Erythroblast (primary cell): ENCODE measurements around the gene PPCS.
A peak's percentile ranks its signal among the peaks of the same experiment; 100 is the strongest.

ENCODE experiments used
- DNase-seq, 2 experiments: peaks; one replicate each; lab custom pipeline; 2025; lab: John Stamatoyannopoulos, UW
- GATA1 ChIP-seq: IDR thresholded peaks from 2 replicates; pipeline ENCODE4 v1.6.1; 2011; ENCODE audit warnings: low read depth, mild to moderate bottlenecking, control low read depth, low read length, moderate library complexity
- POLR2A ChIP-seq: IDR thresholded peaks from 2 replicates; pipeline ENCODE4 v1.6.1; 2011; ENCODE audit warnings: mild to moderate bottlenecking, low read length

PPCS gene

GRCh38 chr1:42431514-42431913, 24.8 kb upstream of the PPCS start:
- TF ChIP-seq POLR2A (no peak), GATA1 (no peak)
- DNase-seq = no peak

DNA sequence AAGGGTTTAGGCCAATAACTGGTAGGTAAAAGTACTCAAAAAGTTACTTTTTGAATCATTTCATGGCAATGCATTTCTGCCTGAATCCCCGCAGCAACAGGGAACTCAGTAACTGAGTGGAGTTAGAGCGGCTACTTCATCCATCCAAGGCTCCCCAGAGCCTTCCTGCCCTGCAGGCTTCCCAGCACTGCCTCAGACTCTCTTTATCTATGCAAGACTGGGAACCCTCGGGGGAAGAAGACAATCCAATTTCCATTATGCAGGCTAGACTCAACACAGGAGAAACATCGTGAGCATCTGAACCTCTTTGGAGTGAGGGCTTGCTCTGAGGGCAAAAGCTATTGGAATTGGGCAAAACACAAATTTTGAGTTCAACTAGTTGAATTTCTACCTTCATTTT, 23.6 kb upstream of the PPCS start:
- TF ChIP-seq GATA1 (no peak), POLR2A (no peak)
- no peak for DNase-seq

DNA sequence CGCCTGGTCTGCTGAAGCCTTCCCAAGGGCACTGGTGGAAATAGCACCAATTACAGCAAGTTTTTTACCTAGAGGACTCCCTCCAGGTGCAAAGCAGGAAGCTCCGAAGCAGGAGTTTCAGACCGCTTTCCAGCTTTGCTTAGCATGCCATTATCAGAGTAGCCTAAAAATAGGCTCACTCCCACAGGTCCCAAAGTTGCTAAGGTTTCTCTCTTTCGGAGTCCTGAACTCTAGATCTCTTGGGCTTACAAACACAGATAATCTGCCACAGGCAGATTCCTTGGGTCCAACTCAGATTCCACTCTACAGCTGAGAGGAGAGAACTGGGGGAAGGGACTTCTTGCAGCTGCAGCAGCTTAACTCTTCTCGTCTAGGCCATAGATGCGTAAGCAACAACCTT, 23.0 kb upstream of the PPCS start:
- no peak for DNase-seq
- TF ChIP-seq GATA1 = no peak
- no peak for TF ChIP-seq POLR2A

DNA sequence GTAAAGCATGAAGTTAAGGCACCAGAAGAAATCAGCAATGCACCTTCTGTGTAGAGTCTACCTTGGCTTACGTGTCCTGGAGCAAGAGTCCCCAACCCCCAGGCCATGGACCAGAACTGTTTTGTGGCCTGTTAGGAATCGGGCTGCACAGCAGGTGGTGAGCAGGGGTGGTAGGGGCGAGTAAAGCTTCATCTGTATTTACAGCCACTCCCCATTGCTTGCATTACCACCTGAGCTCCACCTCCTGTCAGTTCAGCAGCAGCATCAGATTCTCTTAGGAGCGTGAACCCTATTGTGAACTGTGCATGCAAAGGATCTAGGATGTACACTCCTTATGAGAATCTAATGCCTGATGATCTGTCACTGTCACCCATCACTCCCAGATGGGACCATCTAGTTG, 22.0 kb upstream of the PPCS start:
- no peak for TF ChIP-seq GATA1
- TF ChIP-seq POLR2A = no peak
- DNase-seq = no peak

DNA sequence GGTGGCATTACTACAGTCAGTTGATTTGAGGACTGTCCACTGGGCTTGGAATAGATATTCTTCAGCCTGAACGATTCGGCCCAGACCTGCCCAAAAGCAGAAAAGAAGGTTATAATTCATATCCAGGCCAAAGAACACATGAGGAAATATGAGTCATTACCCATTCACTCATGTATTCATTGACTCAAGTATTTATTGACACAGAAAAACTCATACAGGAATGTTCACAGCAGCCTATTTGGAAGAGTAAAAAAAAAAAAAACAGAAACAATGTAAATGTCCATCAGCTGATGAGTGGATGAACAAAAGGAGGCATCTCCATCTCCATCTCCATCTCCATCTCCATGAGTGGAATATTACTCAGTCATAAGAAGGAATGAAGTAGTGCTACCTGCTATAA, 16.4 kb upstream of the PPCS start:
- TF ChIP-seq GATA1 = no peak
- TF ChIP-seq POLR2A = no peak
- DNase-seq = no peak

DNA sequence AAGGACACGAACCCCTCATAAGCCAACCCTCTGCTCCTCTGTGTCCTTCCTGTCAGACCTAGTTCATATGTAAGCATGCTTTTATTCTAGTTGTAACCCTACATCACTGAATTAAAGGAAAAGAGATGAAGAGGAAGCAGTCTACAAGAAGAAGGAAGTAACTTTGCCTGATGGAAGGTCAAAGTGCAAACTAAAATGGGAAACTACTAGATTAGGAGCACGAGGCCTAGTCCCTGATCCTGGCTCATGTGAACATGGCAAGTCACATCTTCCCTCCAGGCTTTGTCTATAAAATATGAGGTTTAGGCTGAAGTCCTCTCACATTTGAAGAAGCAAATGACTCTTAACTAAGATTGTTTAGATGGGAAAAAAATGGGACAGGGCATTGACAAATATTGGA, 13.7 kb upstream of the PPCS start:
- TF ChIP-seq POLR2A (no peak), GATA1 (no peak)
- DNase-seq = no peak

- TF ChIP-seq POLR2A (no peak), GATA1 (no peak)
- DNase-seq = peak in 1 of 2 experiments; percentile 43
These were observed 7.1 kb upstream of the PPCS start for GRCh38 chr1:42449256-42449655.

DNA sequence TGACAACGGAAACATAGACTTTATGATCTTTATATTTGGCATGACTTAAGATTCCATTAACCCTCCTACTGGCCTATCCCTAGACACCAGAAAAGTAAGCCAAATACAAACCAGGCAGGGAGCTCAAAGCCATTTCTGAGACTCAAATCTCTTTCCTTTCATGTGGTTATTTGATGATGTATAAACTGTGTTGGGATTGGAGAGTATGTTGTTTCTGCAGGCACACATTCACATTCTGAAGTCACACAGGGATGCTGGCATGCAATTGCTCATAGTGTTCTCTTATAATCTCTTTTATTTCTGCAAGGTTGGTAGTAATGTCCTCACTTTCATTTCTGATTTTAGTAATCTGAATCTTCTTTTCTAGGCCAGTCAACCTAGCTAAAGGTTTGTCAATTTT, 6.3 kb upstream of the PPCS start:
- DNase-seq = no peak
- no peak for TF ChIP-seq GATA1
- TF ChIP-seq POLR2A = no peak

DNA sequence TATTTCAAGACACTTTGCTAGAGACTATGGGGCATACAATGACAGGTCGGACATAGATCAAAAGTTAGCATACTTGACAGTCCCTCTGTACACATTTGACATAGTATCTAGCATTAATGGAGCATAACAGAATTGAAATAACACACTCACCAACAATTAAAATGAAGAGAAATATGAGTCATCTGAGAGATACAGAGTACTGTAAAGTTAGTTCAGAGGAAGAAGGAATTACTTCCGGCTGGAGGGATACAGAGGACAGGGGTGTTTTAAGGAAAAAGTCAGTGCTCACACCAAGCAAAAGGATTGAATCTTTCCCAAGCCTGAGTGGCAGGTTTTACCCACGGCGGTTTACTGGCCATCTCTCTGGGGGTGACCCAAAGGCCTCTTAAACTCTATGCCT, 3.0 kb upstream of the PPCS start:
- no peak for DNase-seq
- TF ChIP-seq POLR2A (no peak), GATA1 (no peak)

DNA sequence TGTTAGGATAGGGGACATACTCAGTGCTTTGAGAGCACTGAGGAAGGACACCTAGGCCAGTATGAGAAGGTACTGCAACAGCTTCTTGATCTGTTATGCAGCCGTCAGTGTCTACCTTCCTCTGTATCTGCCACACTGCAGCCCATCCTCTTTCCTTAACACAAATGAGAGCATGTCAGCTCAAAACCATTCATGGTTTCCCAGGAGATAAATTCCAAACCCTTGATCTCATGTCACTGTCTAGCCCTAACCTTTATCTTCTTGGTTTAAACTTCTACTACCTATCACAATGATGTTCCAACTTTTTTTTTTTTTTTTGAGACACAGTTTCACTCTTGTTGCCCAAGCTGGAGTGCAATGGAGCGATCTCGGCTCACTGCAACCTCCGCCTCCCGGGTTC, 1.9 kb upstream of the PPCS start:
- DNase-seq = no peak
- TF ChIP-seq POLR2A (no peak), GATA1 (no peak)

DNA sequence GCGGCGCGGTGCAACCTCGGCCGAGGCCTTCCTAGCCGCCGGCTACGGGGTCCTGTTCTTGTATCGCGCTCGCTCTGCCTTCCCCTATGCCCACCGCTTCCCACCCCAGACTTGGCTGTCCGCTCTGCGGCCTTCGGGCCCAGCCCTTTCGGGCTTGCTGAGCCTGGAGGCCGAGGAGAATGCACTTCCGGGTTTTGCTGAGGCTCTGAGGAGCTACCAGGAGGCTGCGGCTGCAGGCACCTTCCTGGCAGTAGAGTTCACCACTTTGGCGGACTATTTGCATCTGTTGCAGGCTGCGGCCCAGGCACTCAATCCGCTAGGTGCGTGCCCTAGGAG, 379 bp downstream of the PPCS start:
- DNase-seq = peak; percentile 82 to 85
- TF ChIP-seq POLR2A (peak; percentile 61), GATA1 (no peak)

DNA sequence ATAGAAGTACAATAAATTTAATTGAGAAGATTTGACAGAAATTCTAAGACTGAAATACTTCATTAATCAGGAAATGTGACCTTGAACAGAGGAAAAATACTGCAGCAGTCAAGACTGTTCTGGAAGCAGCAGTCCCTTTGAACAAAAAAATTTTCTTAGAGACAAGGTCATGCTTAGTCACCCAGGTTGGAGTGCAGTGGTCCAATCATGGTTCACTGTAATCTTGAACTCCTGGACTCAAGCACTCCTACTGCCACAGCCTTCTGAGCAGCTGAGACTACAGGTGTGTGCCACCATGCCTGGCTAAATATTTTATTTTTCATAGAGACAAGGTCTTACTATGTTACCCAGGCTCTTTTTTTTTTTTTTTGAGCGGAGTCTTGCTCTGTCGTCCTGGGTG, 4.9 kb downstream of the PPCS start:
- TF ChIP-seq POLR2A (no peak), GATA1 (no peak)
- peak in 1 of 2 experiments; percentile 20 for DNase-seq

DNA sequence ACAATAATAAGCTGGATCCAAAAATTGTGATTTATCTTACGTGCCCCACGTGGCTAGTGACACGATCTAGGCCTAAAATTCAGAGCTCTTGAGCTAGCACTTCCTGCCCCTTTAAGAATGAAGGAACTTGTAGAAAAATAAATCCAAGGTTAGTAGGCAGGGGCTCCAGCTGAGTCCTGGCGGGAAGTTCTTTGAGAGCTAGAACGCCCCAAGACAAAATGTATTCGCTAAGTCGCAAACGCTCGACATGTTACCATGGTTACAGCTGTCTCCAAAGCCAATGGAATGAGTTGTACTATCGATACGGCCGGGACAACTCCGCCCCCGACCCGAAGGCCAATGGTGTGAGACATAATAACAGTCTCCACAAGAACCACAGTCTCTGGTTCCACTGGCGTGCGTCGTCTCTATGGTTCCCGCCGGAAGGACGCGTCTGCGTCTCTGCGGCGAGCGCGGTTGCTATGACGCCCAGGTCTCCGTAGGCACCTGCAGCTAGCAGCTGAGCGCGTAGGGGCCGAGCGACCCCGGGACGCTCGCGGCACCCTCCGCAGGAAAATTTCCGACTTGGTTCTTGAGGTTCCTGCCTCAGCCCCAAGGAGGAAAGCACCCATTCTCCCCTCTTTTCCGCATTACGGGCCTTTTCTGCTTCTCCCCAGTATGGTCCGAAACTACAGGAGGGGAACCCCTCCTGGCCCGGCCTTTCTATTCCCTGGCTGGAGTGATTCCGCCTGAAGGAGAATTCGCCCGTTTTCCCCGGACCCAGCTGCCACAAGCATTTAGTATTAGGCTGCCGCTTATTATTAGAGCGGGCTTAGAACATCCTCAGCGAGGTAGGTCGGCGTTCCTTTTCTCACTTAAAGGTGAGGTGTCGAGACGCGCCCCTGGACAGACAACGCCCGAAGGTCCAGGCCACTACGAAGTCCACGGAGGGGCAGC, 6.8 kb downstream of the PPCS start, which contains the start of gene CCDC30:
CCDC30 (plus strand) TSS at position 459 of the 936 bp plus-strand sequence. CDS start 17,266 bp downstream, outside the sequence.
- DNase-seq = peak; percentile 95 to 97
- TF ChIP-seq POLR2A = peak; percentile 54
- TF ChIP-seq GATA1 = no peak

- TF ChIP-seq GATA1 (no peak), POLR2A (no peak)
- no peak for DNase-seq
These were observed 7.6 kb downstream of the PPCS start for GRCh38 chr1:42463921-42464320.

GRCh38 chr1:42466030-42466429, 9.7 kb downstream of the PPCS start:
- no peak for DNase-seq
- TF ChIP-seq POLR2A (no peak), GATA1 (no peak)
